Measurements from ENCODE around the gene KDM5B.

KDM5B gene

DNA sequence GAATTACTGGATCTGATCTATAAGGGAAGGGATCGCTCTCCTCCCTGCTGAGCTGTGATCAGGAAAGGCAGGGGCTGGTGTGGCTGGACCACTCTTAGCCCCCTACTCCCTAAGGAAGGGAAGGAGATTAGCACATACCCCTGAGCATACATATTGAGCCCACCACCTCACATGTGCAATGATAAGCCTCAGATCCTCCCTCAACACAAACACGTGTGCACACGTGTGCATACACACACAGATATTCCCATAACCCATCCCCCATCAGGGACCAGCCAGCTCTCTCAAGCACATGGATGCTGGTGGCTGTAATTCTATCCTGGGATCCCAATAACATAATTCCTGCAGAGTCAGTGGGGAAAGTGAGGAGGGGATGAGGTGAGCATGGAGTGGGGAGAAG lies 119.1 kb downstream of the KDM5B start:
- TF ChIP-seq POLR2A (IDR thresholded peaks at IDR 0.05; ENCODE audit: low read depth, low read length) (no peak), TAF1 (IDR thresholded peaks at IDR 0.05; ENCODE audit: borderline replicate concordance, low read depth, low read length) (no peak), POLR2AphosphoS5 (IDR thresholded peaks at IDR 0.05; ENCODE audit: low read depth, low read length) (no peak)
- FAIRE-seq, result no peak

DNA sequence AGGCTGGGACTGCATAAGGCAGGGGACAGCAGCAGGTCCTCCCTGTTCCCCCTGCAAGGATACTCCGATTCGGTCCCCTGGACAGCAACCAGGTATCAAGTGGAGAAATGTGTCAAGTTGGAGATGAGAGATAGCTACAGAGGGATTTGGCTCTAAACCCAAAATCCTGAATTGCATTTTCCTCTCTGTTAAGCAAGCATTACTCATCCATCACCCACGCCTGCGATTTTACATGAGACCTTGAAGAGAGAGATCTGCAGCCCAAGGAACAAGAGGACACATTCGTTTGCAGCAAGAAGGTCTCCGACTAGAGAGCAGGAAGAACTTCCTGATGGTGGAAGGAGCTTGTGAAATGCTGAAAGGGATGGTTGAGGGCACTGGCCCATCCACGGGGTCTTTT lies 119.8 kb downstream of the KDM5B start:
- FAIRE-seq (no peak), DNase-seq (ENCODE audit: insufficient read length) (no peak)
- no peak for TF ChIP-seq POLR2AphosphoS5 (IDR thresholded peaks at IDR 0.05; ENCODE audit: low read depth, low read length)
- TF ChIP-seq TAF1 (IDR thresholded peaks at IDR 0.05; ENCODE audit: borderline replicate concordance, low read depth, low read length), result no peak
- TF ChIP-seq POLR2A (IDR thresholded peaks at IDR 0.05; ENCODE audit: low read depth, low read length), result no peak

More for the DNA sequence above, 119.1 kb downstream of the KDM5B start:
- no peak for DNase-seq (ENCODE audit: insufficient read length)

DNA sequence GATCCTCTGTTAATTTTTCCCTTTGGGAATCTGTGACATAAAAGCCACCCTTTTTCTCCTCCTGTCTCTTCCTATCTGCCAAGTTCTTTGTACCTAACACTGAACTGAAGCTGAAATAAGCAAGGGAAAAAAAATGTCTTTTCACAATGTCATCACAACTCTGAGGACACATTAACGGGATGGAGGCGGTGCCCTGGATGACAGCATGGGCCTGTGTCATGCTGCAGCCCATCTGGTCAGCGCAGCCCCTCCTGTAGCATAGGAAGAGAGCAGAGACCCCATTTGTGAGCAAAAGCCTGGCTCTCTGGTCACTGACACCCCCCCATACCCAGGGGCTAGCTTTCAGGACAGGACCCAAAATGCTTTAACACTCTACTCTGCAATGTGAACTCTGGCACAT lies 120.4 kb downstream of the KDM5B start:
- DNase-seq (ENCODE audit: insufficient read length) (no peak), FAIRE-seq (no peak)
- TF ChIP-seq TAF1 (IDR thresholded peaks at IDR 0.05; ENCODE audit: borderline replicate concordance, low read depth, low read length) (no peak), POLR2A (IDR thresholded peaks at IDR 0.05; ENCODE audit: low read depth, low read length) (no peak), POLR2AphosphoS5 (IDR thresholded peaks at IDR 0.05; ENCODE audit: low read depth, low read length) (no peak)

DNA sequence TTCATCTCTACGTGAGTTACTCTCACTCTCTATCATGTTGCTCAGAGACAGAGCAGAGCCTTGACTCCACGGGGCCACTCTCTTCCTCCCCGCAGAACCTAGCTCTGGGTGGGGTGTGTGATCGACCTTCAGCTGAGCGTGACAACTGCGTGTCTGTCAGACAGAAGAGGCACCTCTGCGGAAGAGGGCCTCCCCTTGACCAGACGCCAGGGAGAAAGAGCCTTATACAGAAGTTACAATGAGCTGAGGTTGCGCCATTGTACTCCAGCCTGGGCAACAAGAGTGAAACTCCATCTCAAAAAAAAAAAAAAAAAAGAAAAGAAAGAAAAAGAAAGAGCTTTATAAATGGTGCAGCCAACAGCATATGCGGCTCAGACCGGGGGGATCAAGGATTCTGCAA lies 120.9 kb downstream of the KDM5B start:
- no peak for FAIRE-seq
- no peak for DNase-seq (ENCODE audit: insufficient read length)
- TF ChIP-seq POLR2A (IDR thresholded peaks at IDR 0.05; ENCODE audit: low read depth, low read length) (no peak), POLR2AphosphoS5 (IDR thresholded peaks at IDR 0.05; ENCODE audit: low read depth, low read length) (no peak), TAF1 (IDR thresholded peaks at IDR 0.05; ENCODE audit: borderline replicate concordance, low read depth, low read length) (no peak)

DNA sequence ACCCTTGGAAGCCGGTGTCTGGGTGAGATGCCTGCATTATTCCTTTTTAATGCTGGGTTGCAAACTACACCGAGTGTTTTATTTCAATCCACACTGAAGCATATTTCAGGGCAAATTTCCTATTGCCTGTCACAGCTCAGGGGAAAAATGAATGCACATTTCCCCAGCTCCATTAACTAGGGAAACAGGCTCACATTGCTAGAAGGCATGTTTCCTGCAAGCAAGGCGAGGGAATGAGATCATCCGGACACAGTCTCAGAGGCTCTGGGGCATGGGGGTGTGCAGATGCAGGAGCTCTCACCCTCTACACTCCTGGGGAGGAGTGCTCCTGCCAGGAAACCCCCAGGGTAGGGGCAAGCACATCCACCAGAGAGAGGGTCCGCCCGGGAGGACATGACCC lies 122.6 kb downstream of the KDM5B start:
- TF ChIP-seq POLR2A (IDR thresholded peaks at IDR 0.05; ENCODE audit: low read depth, low read length) (no peak), POLR2AphosphoS5 (IDR thresholded peaks at IDR 0.05; ENCODE audit: low read depth, low read length) (no peak), TAF1 (IDR thresholded peaks at IDR 0.05; ENCODE audit: borderline replicate concordance, low read depth, low read length) (no peak)
- DNase-seq (ENCODE audit: insufficient read length) (no peak), FAIRE-seq (no peak)

DNA sequence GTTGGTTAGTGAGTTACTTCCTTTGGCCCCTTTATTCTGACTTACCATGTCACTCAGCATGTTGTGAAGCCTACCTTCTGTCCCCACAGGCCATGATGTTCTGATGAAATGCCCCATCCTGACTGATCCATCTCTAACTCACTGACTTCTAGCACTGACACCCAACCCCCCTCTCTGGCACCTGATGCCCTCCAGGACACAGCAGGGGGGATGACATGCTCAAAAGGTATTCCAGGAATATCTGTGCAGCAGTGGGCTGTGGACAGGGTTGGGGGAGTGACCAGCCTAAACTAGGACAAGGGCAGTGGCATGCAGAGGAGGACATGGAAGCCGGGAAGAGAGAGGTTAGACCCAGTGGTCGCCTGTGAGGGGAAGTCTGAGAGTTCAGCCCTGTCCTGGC lies 123.5 kb downstream of the KDM5B start:
- DNase-seq (ENCODE audit: insufficient read length) (no peak), FAIRE-seq (no peak)
- TF ChIP-seq TAF1 (IDR thresholded peaks at IDR 0.05; ENCODE audit: borderline replicate concordance, low read depth, low read length) (no peak), POLR2AphosphoS5 (IDR thresholded peaks at IDR 0.05; ENCODE audit: low read depth, low read length) (no peak), POLR2A (IDR thresholded peaks at IDR 0.05; ENCODE audit: low read depth, low read length) (no peak)

DNA sequence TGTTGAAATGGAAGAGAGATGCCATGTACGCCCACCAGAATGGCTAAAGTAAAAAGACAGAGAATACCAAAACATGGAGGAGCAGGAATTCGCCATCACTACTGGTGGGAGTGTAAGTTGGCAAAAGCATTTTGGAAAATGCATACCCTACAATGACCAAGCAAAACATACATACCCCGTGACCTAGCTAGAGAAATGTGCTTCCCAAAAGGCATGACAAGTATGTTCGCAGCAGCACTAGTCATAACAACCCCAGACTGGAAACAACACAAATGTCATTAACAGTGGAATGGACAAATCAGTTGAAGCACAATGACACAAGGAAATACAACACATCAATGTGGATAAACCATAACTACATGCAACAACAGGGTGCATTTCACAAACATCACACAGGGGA lies 125.2 kb downstream of the KDM5B start:
- no peak for DNase-seq (ENCODE audit: insufficient read length)
- TF ChIP-seq POLR2A (IDR thresholded peaks at IDR 0.05; ENCODE audit: low read depth, low read length), result no peak
- no peak for TF ChIP-seq POLR2AphosphoS5 (IDR thresholded peaks at IDR 0.05; ENCODE audit: low read depth, low read length)
- TF ChIP-seq TAF1 (IDR thresholded peaks at IDR 0.05; ENCODE audit: borderline replicate concordance, low read depth, low read length), result no peak
- no peak for FAIRE-seq

DNA sequence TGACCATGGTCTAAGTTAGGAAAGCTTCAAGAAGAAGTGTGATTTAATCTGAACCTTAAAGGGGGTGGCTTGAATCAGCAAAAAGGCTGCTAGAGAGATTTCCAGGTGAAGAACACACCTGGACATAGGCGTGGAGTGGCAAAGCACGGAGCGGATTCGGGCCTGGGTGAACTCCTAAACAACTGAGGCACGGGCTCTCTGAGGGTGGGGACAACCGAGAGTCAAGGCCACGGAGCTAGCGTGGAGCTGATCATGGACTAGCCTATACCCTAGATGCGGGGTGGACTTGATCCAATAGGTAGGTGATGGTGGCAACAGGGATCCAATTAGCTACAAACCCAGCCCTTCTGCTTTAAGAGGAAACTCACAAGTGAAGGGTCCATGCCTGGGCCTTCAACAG lies 125.7 kb downstream of the KDM5B start:
- FAIRE-seq (no peak), DNase-seq (ENCODE audit: insufficient read length) (no peak)
- TF ChIP-seq POLR2AphosphoS5 (IDR thresholded peaks at IDR 0.05; ENCODE audit: low read depth, low read length) (no peak), TAF1 (IDR thresholded peaks at IDR 0.05; ENCODE audit: borderline replicate concordance, low read depth, low read length) (no peak), POLR2A (IDR thresholded peaks at IDR 0.05; ENCODE audit: low read depth, low read length) (no peak)

DNA sequence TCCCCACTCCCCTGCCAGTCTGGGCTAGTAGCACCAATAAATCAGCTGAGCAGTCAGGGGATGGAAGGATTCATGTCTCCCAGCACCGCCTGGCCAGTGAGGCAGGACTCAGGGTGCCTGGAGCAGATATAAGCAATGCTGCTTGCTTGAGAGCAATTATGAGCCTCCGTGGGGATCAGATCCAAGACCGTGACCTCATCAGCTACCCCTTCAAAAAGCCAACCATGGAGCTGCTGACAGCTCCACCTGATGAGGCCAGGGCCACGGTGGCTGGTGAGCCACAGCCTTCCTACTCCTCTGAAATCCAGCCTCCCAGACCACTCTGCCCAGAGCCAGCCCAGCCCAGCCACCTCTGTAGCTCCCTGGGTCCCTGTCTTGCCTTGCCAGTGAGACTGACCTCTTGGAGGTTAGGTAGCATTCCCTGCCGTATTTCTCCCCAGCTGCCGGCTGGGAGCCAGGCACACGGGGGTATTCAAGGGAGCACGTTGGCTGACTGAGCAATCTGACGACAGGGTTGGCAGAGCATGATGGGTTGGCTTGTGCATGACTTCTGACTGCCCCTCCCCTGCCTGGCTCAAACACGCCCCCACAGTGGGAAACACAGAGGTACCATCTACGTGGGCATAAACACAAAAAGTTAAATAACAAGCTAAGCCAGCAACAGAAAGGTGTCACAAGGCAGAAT lies 126.3 kb downstream of the KDM5B start:
- no peak for FAIRE-seq
- no peak for DNase-seq (ENCODE audit: insufficient read length)
- TF ChIP-seq TAF1 (IDR thresholded peaks at IDR 0.05; ENCODE audit: borderline replicate concordance, low read depth, low read length) (no peak), POLR2A (IDR thresholded peaks at IDR 0.05; ENCODE audit: low read depth, low read length) (no peak)

DNA sequence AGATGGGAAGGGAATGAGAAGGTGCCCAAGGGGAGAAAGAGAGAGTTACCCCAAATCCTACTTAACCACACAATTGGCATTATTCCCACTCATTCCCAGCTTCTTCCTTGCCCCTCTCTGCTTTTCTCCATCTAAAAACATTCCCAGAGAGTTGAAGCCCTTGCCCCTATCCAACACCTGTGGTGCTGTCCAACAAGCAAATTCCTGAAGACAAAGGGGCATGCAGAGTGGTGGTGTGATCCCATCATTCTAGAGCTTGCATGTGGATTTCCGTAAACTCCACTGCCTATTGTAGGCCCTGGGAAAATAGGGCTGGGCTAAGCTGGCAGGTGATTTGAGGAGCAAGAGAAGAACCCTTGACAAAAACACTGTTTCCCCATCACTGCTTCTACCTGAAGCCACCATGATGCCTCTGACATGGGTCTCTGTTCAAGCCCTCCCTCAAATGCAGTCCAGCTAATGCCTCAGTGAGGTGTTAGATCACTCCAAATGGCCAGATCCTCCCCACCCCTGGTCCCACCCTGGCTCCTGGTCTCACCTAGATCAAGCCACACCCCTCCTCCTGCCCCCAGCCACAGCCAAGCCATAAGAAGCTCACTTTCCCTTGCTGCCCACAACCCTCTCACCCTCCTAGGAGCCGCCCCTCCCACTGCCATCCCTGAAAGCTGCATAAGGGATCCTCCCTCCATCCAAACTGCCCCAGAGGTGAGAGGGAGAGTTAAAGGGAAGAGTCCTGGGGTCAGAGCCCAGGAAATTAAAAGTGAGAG lies 127.5 kb downstream of the KDM5B start:
- DNase-seq (ENCODE audit: insufficient read length) (no peak), FAIRE-seq (no peak)
- TF ChIP-seq TAF1 (IDR thresholded peaks at IDR 0.05; ENCODE audit: borderline replicate concordance, low read depth, low read length) (no peak), POLR2AphosphoS5 (IDR thresholded peaks at IDR 0.05; ENCODE audit: low read depth, low read length) (no peak), POLR2A (IDR thresholded peaks at IDR 0.05; ENCODE audit: low read depth, low read length) (no peak)

DNA sequence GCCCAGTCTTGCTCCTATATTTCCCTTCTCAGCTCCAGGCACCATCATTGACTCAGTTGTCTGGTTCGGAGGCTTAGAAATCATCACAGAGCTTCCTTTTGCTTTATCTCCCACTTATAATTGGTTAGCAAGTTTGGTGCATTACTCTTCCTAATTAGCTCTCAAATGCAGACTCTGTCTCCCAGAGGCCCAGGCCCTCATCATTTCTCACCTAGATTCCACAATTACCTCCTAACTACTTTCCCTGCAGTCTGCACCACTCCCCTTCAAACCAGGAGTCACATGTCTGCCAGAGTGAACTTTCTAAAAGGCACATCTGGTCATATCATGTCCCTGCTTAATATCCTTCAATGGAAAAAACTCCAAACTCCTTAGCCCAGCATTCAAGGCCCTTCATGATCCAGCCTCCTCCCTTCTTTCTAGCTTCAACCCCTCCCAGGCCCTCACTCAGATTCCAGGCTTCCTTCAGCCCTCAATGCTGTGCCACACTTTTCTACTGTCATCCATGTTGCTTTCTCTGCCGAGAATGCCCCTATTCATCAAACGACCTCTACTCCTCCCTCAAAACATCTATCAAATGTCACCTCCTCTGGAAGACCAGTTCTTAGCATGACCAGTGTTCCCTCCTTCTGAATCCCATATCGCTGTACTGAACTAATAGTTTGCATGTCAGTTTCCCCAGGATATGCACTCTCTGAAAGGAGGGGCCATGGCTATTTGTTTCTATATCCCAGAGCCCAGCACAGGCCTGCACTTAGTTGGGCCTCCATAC lies 128.6 kb downstream of the KDM5B start:
- TF ChIP-seq POLR2A (IDR thresholded peaks at IDR 0.05; ENCODE audit: low read depth, low read length) (no peak), POLR2AphosphoS5 (IDR thresholded peaks at IDR 0.05; ENCODE audit: low read depth, low read length) (no peak), TAF1 (IDR thresholded peaks at IDR 0.05; ENCODE audit: borderline replicate concordance, low read depth, low read length) (no peak)

More for the DNA sequence above, 128.6 kb downstream of the KDM5B start:
- FAIRE-seq, result no peak
- no peak for DNase-seq (ENCODE audit: insufficient read length)

Measured in GM12892 (cell line).